Mammary epithelial cell (primary cell): ENCODE measurements around the gene NKD1.

Experiments
- EZH2 ChIP-seq: IDR thresholded peaks from 2 replicates; pipeline ENCODE4 v1.6.1; 2012; ENCODE audit warnings: low read length, inconsistent platforms, borderline replicate concordance
- TF ChIP-seq, protein P1 (sequence below), 2 donors: IDR thresholded peaks in 1 of 2; conservative IDR thresholded peaks in 1 of 2; 2 replicates each; pipeline ENCODE4 v1.5.1; 2011 to 2012; ENCODE audit warnings: inconsistent platforms in 2 of 2, low read length in 2 of 2, mild to moderate bottlenecking in 2 of 2, control low read depth in 1 of 2, low read depth in 1 of 2; ENCODE audit not compliant: insufficient read depth in 1 of 2; ENCODE audit errors: extremely low read depth in 1 of 2

DNA sequence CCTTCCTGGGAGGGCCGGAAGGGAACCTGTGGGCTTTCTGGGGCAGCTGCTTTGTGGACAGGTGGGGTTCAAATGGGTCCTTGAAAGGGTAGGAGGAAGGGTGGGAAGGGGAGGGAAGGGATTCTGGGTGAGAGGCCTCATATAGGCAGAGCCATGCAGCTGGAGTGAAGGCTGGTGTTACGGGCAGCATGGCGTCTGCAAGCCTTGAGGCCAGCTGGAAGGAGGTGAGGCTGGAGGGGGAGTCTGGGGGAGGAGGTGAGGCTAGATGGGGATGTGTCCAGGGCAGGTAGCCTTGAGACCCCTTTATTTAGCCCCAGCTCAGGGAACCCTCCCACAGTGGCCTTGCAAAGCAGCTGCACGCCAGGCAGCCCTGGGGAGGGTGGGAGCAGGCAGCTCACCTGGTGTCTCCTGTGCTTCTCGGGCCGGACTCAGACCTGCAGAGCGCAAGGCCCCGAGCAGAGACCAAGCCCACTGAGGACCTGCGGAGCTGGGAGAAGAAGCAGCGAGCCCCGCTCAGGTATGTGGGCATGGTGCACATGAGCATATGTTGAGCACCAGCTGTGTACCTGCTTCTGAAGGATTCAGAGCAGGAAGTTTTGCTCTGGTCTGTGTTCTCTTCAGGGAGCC lies 82.3 kb downstream of the NKD1 start:
- TF ChIP-seq, protein P1, sequence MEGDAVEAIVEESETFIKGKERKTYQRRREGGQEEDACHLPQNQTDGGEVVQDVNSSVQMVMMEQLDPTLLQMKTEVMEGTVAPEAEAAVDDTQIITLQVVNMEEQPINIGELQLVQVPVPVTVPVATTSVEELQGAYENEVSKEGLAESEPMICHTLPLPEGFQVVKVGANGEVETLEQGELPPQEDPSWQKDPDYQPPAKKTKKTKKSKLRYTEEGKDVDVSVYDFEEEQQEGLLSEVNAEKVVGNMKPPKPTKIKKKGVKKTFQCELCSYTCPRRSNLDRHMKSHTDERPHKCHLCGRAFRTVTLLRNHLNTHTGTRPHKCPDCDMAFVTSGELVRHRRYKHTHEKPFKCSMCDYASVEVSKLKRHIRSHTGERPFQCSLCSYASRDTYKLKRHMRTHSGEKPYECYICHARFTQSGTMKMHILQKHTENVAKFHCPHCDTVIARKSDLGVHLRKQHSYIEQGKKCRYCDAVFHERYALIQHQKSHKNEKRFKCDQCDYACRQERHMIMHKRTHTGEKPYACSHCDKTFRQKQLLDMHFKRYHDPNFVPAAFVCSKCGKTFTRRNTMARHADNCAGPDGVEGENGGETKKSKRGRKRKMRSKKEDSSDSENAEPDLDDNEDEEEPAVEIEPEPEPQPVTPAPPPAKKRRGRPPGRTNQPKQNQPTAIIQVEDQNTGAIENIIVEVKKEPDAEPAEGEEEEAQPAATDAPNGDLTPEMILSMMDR (conservative IDR thresholded peaks at IDR 0.05 in 1 of 2, IDR thresholded peaks at IDR 0.05 in 1 of 2; ENCODE audit: extremely low read depth in 1 of 2, insufficient read depth in 1 of 2, low read depth in 1 of 2, low read length in 2 of 2) = no peak
- TF ChIP-seq EZH2 = no peak
